Stimulated activated CD4-positive, alpha-beta T cell treated with anti-CD3 and anti-CD28 coated beads, Interleukin-4, amount 100 ng/mL, for 24 hours (primary cell): Measurements from ENCODE around the gene MYO3A.
"Not testable (repeated sequence)": the region's sequence is repeated elsewhere in the genome, so short reads cannot be mapped to it uniquely, and the experiment has no call there.

Experiments used
- DNase-seq: peaks from one replicate; pipeline ENCODE4 v3.0.0-alpha.2; 2020

MYO3A gene

DNA sequence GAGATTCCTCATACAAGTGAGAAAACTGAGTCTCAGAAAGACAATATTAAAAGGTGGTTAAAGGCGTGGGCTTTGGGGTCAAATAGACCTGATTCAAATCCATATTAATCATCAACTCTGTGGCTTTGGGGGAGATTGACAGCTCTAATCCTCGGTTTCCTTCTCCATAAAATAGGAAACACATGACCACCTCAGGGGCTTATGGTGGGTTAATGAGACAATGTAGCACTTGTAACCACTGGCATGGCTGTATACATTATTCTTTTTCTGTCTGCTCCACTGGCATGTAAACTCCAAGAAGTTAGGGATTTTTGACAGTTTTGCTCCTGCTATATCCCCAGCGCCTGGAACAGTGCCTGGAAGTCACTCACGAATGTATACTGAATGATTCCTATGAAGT lies 161.8 kb downstream of the MYO3A start:
- DNase-seq, result no peak

DNA sequence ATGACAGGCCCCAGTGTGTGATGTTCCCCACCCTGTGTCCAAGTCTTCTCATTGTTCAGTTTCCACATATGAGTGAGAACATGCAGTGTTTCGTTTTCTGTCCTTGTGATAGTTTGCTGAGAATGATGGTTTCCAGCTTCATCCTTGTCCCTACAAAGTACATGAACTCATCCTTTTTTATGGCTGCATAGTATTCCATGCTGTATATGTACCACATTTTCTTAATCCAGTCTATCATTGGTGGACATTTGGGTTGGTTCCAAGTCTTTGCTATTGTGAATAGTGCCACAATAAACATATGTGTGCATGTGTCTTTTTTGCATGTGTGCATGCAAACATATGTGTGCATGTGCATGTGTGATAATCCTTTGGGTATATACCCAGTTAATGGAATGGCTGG lies 163.5 kb downstream of the MYO3A start:
- not testable (repeated sequence) for DNase-seq

DNA sequence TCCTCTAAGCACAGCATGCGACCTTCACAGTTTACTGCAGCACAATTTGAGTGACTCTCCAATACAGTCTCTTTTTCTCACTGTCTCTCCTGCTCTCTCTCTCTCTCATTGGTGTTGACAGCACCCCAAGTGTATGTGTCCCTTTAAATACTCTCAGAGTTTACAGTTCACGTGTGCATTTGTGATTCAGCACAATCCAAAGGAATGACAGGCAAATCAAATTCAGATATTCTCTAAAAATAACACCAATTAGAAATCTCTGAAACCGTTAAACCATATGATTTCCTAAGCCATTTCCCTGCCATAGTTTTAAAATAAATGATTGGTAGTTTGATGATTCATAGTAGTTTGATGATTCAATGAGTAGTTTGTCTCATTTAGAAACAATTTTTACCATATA lies 178.5 kb downstream of the MYO3A start:
- no peak for DNase-seq

DNA sequence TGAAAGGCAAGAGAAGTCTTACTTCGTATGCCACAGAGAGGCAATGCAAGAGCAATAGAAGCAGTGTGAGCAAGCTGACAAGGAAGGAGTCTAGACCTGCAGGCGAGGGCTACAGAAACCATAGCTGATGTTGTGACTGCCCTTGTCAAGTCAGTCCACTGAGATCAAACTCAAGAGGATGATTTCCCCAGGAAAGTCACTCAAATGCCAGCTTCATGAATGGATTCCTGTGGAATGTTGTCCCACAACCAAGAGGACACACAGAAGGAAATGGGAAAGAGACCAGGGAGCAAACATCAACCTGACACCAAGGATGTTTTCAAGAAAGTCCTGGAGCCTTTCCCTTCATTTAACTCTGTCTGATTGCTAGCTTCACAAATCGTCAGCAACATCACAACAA lies 204.6 kb downstream of the MYO3A start:
- DNase-seq, result no peak

DNA sequence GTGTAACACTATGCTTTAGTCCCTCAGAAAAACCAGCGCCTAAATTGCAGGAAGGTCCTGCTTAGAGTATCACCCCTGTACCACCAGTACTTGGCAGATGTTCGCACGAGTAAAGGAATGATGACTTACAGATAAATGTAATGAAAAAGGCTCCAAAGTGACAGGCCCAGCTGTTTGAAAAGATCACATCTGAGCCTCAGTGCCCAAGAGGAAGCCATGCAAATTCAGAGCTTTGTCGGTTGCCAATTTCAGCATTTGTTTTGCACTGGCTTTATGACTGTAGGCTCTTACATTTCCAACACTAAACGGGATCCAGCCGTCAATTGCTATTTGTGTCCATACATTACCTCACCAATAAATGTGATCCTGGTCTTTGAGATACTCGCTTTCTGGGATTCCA lies 222.0 kb downstream of the MYO3A start:
- DNase-seq, result no peak

DNA sequence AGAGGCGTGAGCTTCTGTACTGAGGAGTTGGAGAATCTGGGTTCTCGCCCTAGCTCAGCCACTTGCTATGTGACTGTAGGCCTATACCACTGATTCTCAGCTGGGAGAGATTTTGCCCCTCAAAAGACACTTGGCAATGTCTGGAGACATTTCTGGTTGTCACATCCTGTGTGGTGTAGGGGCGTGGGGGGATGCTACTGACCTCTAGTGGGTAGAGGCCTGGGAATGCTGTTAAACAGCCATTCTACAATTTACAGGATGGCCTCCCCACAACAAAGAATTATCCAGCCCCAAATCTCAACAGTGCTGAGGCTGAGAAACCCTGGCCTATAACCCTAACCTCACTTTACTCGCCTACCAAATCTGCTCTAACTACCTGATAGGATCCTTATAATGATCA lies 223.7 kb downstream of the MYO3A start:
- DNase-seq, result no peak

DNA sequence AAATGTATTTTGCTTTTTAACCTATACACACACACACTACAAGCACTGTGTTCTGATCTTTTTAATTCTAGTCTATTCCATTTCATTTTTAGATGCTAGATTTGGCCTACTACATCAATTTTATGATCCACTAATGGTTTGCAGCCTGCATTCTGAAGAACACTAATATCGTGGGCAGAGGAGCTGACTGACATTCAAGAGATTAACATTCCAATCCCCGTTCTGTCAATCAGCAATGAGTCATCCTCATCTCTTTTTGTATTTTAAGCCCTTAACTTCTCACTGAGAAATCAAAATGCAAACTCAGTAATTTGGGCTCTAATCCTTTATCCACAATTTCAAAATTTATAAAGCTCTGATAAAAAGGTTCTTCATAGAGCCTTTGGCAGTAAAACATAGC lies 235.4 kb downstream of the MYO3A start:
- DNase-seq, result no peak

DNA sequence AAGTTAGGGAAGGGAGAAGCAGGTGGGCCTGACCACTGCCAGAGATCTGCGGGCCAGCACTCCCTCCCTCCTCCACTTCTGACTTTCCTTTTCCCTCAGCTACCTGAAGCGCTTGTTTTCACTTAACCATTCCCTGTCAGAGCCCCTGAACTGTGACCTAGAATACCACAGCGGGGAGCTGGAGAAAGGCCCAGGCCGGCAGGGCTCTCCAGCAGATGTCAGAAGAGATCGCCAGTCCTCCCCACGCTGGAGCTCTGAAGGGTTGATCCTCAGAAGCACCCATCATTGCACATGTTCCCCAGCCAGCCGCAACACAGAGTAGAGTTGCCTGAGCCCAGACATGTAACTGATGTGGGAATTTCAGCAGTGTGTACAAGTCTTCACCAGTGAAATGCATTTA lies 238.1 kb downstream of the MYO3A start:
- DNase-seq, result no peak

DNA sequence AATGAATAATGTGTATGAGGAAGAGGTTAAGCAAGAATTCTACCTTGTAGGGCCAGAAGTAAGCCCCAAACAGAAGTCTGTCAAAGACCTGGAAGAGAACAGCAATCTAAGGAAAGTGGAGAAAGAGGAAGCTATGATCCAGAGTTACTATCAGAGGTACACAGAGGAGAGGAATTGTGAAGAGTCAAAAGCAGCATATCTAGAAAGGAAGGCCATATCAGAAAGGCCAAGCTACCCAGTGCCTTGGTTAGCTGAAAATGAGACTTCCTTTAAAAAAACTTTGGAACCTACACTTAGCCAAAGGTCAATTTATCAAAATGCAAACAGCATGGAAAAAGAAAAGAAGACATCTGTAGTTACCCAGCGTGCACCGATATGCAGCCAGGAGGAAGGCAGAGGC lies 239.8 kb downstream of the MYO3A start:
- no peak for DNase-seq

DNA sequence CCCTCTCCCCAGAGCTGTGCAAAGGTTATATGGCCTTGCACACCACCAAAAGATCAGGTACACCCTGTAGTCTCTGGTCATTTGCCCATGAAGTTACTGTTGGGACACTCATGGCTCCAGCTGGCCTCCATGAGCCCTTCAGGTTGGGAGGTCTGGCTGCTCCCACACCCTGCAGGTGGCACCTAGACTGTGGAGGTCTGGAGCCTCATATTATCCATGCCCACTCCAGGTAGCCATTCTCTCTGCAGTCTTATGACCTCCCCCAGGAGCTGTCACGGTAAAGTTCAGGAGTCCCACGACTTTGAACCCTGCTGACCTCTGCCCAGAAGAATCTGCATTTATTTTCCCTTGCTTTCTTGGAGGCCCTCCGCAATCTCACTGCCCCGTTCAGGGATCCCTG lies 243.3 kb downstream of the MYO3A start:
- no peak for DNase-seq

DNA sequence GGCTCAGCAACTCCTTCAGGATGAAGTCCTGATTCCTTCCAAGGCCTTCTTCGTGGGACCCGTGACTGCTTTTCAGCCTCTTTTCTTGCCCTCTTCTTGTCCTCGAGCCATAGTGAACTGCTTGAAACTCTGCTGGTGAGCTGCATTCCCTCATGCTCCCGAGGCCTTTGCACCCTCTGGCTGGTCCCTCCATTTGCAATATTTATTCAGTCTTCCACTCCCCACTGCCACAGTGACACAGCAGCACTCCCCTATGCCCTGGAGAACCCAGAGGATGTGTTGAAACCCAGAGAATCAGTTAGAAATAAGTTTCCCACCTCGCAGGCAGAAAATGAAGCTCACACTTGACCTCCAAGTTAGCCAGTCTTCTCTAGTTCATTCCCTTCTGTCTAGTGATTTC lies 260.2 kb downstream of the MYO3A start:
- DNase-seq, result no peak

DNA sequence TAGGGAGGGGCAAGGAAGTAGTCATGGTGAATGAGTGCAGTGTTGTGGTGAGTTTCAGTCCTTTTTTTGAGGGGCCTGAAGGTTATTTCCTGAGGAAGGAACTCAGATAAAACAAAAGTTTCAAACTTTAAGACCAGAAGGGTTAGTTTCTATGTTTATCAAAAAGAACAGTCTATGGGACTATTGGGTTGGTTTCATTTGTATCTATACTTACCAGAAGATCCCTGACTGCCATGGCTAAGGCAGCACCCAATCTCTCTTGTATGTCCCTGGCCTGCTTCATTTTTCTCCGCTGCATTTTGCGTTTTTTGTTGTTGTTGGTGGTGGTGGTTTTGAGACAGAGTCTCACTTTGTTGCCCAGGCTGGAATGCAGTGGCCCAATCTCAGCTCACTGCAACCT lies 263.2 kb downstream of the MYO3A start:
- no peak for DNase-seq

DNA sequence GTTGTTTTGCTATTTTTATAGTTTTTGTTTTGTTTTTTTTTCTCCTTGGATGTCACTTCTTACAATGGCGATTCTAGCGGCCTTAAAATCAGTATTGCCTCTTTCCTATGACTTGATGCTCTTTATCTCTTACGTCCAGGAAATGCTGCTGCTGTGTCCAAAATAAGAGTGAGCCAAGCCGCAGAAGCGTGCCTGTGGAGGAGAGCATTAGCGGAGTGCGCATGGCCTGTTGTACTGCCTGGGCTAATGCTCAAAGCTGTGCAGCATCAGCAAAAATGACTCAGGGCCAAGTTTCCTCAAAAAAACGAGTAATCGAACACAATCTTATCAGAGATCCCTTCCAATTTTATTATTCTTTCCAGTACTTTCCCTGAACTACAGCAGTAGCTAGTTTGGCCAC lies 264.1 kb downstream of the MYO3A start:
- no peak for DNase-seq

DNA sequence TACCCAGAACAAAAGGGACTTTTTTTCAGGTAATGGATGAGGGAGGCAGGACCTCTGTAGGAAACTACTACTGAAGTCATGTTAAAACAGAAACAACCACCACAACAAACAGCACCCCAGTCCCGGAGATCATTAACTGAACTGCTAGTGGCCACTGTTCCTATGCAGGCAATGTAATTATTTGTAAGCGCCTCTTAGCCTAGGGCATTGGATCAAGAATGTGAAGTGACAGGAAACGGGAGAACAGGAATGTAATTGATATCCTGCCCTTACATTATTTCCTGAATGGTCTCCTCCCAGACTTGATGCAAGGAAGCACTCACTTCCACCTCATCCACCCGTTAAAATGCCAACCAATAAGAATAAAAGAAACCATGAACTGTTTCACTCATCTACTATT lies 265.8 kb downstream of the MYO3A start:
- no peak for DNase-seq

DNA sequence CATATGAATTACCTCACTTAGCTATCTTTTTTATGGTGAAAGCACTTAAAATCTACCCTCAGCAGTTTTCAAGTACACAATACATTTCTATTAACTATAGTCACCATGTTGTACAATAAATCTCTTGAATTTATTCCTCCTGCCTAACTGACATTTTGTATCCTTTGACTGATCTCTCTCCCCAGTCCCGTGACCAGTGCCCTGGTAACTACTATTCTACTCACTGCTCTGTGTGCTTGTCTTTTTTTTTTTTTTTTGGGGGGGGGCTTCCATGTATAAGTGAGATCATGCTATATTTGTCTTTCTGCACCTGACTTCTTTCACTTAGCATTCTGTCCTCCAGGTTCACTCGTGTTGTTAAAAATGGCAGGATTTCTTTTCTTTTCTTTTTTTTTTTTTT lies 271.2 kb downstream of the MYO3A start:
- no peak for DNase-seq

DNA sequence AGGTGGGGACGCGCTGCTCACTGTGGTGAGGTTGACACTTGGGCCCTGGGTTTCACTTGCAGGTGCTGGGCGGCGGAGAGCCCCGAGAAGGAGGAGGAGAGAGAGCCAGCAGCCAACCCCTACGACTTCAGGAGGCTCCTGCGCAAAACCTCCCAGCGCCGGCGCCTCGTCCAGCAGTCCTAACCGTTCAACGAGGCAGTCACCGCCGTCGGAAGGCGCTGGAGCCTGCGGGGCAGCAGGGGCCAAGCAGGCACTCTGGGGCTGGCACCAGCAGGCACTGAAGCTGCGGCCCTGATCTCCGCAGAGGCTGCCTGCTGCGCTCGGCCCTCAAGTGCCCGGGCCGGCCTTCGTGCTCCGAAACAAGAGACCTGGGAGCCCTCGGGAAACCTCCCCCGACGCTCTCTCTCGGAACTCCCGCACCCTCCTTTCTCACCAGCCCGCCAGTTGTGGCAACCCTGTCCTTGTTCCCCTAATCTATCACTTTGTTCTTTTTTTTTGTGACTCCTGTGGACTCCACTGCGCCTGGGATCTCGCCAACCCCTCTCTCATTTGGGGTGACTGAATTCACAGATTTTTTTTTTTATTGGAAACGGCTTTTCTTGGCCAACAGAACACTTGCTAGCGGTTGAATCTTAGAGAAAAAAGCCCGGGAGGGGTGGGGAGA lies 277.9 kb downstream of the MYO3A start:
- no peak for DNase-seq

DNA sequence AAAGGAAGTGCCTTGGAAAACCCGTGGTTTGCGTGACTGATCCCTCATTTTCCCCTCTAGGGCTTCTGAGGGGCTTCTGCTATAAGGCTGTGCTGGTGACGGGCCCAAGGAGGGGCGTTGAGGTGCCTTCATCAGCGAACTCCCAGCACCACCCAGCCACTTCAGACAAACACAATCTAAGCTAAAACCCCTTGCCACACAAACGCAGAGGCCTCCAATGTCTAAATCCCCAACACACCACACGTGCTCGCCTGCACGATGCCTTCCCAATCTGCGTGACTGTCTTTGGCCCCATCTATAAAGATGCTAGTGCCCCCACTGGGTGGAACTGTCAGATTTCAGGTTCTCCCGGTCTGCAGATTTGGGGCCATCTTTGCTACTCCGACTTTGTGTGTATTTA lies 278.5 kb downstream of the MYO3A start:
- no peak for DNase-seq

DNA sequence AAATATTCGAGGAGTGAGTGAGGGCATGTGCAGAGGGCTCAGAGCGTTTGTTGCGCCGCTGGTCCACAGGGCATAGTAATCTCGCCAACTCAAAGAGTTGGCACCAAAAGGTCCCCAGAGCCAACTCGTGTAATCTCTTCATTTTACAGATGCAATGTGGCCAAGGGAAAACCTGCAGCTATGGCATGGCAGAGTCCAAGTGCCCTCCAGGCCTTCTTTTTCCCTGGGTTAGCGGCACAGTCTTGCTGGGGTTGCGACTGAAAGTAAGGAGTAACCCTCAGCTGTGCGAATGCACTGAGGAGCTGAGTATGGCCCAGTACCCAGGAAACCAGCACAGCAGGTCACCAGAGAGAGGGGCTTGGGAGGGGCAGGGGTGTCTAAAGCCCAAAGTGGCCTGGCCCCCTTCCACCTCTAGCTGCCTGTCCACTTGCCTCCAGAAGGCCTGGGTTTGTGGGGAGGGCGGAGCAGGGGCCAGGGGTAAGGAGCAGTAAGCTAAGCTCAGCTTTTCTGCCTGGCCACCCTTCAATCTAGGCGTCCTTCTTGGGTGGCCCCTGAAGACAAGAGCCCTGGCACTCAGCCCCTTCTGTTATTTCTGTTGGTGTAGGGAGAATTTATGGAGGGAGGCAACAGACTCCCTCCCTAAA lies 279.2 kb downstream of the MYO3A start:
- no peak for DNase-seq

DNA sequence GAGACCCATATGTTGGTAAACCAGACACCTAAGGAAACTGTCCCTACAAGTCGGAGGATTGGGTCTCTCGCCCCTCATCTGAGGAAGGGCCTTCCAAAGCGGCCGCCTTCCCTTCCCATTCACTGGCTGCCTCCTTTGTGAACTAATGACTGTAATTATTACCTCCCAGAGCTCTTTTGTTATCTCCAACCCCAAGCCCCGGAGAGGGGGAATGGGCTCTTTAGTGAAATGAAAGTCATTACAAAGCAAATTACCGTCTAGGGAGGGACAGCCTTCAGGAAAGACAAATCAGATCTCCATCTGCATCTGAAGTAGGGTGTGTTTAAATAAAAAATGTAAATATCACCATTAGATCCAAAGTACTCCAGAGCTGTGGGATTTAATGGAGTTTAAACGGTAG lies 280.0 kb downstream of the MYO3A start:
- DNase-seq, result no peak

DNA sequence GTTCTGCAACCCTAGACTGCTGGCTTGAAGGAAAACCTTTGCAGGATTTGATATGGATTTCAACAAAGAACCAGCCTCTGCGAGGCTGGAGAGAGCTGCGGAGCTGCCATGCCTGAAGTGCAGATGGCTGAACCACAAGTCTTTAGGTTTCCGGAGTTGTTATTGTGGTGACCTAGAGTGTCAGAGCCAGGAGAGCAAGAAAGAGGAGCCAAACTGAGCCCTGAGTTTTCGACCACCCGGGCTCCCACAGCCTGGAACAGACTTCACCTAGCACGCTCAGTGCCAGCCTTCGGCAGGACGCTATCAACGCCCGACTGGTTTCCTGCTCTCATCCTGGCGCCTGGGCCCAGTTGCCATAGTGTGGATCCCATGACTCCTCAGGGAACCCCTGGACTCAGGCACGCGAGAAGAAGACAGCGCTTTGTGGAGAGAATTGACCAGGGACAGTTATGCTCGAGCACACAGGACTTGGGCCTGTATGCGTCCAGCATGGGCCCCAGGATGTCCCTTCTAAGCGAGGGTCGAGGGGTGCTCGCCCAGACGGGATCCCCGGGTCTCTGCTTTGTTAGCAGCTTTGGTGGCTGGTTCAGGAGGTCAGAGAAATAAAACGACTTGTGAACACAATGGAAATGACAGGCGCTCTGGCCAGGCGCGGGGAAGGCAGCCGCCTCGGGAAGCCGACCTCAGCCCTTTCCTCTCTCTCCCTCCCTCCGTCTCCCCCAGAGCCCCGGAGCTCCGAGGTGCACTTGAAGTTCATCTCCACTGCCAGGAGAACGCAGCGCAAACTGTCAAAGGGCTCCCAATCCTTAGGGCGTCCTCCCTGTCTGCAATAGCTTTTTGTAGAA lies 280.7 kb downstream of the MYO3A start:
- DNase-seq, result no peak

DNA sequence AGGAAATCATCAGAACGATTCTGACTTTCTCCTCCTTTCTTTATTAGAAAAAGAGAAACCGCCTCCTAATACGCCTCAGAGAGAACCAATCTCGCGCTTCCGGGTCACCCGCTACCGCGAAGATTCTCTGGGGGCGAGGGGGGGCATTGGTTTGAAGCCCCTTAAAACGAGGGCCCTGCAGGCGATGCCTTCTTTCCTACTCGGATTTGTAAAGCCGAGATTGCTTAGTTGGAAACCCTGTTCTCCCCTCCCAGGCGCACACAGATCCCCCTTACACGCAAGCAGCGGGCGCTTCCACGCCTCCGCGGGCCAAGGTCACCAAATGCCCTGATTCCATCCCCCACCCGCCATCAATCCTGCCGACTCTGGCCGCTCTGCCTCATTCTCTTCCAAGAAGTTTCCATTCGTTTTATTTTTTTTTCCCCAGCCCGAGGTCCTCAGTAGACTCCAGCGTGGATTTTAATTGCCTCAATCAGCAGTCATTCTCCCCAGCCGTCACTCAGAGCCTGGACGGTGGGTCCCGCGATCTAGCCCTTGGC lies 281.4 kb downstream of the MYO3A start:
- no peak for DNase-seq

DNA sequence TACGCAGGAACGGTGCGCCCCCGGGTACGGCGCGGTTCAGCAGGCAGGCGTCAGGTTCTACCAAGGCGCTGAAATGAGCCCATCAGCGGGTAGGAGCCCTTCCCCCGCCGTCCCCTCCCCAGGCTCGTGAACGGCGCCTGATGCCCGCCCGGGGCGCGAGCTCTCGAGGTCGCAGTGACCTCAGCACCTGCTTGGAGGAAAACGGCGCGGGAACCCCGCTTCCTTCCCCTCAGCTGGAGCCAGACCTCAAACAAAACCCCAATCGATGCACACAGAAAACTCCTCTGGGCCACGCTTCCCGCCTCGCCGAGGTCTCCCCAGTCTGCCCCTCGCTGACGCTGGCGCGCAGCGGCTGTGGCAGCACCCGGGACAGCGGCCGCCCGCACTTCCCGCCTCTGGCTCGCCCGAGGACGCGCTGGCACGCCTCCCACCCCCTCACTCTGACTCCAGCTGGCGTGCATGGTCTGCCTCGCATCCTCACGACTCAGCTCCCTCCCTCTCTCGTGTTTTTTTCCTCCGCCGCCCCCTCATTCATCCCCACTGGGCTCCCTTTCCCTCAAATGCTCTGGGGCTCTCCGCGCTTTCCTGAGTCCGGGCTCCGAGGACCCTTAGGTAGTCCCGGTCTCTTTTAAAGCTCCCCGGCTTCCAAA lies 282.0 kb downstream of the MYO3A start:
- DNase-seq, result peak; percentile 11
